Activated naive CD4-positive, alpha-beta T cell treated with anti-CD3 and anti-CD28 coated beads for 36 hours (primary cell): Measurements from ENCODE around the gene NRAS. TPM values are rescaled to one million over a fixed set of nuclear protein-coding genes. Genes with fewer than 3 reads are reported as not detected.
A peak's percentile ranks its signal among the peaks of the same experiment; 100 is the strongest.

Experiments used
- CTCF ChIA-PET: fragments of 350-600 bp; sonication (Branson Sonifier 250); formaldehyde crosslinking; loops from one replicate; lab custom pipeline; 2021; ENCODE audit warnings: antibody characterized with exemption; lab: Charles Lee
- DNase-seq: peaks from one replicate; pipeline ENCODE4 v3.0.0-alpha.2; 2020
- H3K27ac Mint-ChIP-seq: one replicate; pipeline ENCODE4 v1.8.0; 2021; ENCODE audit warnings: mild to moderate bottlenecking, mixed read lengths
- H3K27me3 Mint-ChIP-seq: one replicate; pipeline ENCODE4 v1.8.0; 2021; ENCODE audit warnings: low read depth, mixed read lengths
- H3K36me3 Mint-ChIP-seq: one replicate; pipeline ENCODE4 v1.8.0; 2021; ENCODE audit warnings: low read depth, mixed read lengths
- H3K4me1 Mint-ChIP-seq: one replicate; pipeline ENCODE4 v1.8.0; 2021; ENCODE audit warnings: low read depth, mixed read lengths
- H3K4me3 Mint-ChIP-seq: one replicate; pipeline ENCODE4 v1.8.0; 2021; ENCODE audit warnings: mild to moderate bottlenecking, moderate library complexity, mixed read lengths
- H3K9me3 Mint-ChIP-seq: one replicate; pipeline ENCODE4 v1.8.0; 2021; ENCODE audit warnings: mixed read lengths
- intact Hi-C: fragments of 100-400 bp; cut with micrococcal nuclease; formaldehyde crosslinking; loops from one replicate; pipeline ENCODE4 v1.15.1; 2023
- total RNA-seq, 2 experiments: library from RNA; stranded (reverse); gene quantifications; one replicate each; pipeline ENCODE4 v1.2.3, GENCODE V29; 2021

The NRAS gene
- total RNA-seq, 2 experiments from 2014 or later, result 42.1 to 43.9 TPM

DNA sequence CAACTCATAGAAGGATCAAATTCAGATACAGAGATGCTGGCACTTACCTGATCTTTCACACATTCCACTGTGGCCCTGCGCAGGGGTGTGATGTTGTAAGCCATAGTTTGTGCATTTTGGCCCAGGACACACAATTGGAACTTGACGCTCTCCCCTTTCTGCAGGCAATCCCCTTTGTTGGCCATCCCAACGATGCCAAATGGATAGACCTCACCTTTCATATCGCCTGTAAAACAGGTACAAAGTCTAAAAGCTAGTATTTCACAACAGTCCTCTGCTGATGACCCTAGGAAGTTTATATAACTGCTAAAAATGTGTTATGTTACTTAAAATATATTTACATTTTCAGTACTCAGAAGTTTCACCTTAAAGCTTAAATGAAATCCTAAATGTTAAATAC lies 3.9 kb upstream of the NRAS start:
- Mint-ChIP-seq H3K36me3 (peaks cover 52% of the 10 kb centered on the region), H3K4me3 (no peak overlapping the region), H3K27ac (no peak overlapping the region), H3K9me3 (no peaks in the 10 kb centered on the region), H3K27me3 (no peaks in the 10 kb centered on the region), H3K4me1 (peaks cover 23% of the 10 kb centered on the region)
- intact Hi-C loops, result no loop called here
- CTCF ChIA-PET, result interaction anchor here (1.1 to 1.3 kb wide), 2 partner anchors 11 to 98 kb away, joined by 3 to 4 read pairs; no protein-coding TSS in a partner anchor
- DNase-seq, result no peak

DNA sequence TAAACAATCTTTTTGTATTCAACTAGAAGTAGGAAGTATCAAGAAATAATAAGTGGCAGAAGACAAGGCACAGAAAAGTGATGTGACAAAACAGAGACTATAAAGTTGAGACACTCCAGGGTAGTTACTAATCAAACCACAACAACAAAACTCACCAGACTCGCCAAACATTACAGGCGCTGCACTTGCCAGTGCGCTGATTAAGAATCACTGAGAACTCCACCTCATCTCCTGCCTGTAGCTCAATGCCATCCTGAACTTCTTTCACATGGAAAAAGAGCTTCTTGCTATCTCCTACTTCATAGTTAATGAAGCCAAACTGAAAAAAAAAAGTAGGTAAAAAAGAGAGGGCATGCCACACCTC lies 2.8 kb upstream of the NRAS start:
- CTCF ChIA-PET, result no interaction called here
- intact Hi-C loops, result no loop called here
- Mint-ChIP-seq H3K27me3 (no peaks in the 10 kb centered on the region), H3K36me3 (peaks cover 45% of the 10 kb centered on the region), H3K9me3 (no peaks in the 10 kb centered on the region), H3K4me3 (no peak overlapping the region), H3K27ac (peak overlapping the region; percentile 64), H3K4me1 (peaks cover 23% of the 10 kb centered on the region)
- DNase-seq, result no peak

DNA sequence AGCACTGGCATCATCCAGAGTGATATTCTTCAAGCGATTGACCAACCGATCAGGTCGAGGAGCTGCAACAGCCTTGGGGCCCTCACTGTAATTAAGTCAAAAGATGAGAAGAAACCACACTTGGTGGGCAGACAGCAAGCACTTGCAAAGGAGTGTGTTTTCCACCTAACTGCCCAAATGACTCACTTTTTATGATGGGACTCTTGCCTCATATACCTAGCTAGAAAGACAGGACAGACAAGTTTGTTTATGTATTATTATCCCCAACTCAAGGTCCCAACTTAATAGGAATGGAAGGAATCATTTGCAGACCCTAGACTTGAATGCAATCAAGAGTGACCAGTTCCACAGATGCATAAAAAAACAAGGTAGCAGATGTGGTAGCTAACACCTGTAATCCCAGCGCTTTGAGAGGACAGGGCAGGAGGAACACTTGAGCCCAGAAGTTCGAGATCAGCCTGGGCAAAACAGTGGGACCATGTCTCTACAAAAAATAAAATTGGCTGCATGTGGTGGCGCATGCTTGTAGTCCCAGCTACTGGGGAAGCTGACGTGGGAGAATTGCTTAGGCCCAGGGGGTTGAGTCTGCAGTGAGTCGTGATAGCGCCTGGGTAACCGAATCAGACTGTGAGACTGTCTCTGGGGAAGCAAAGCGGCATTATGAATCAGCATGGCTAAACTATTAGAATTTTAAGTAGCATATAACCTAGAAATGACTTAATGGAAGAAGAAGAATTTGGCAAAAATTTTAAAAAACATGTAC lies 2.3 kb upstream of the NRAS start:
- Mint-ChIP-seq H3K36me3 (peaks cover 41% of the 10 kb centered on the region), H3K9me3 (no peaks in the 10 kb centered on the region), H3K4me3 (no peak overlapping the region), H3K27me3 (no peaks in the 10 kb centered on the region), H3K4me1 (peaks cover 26% of the 10 kb centered on the region), H3K27ac (peak overlapping the region; percentile 64)
- DNase-seq, result peak; percentile 11
- CTCF ChIA-PET, result no interaction called here
- intact Hi-C loops, result no loop called here

DNA sequence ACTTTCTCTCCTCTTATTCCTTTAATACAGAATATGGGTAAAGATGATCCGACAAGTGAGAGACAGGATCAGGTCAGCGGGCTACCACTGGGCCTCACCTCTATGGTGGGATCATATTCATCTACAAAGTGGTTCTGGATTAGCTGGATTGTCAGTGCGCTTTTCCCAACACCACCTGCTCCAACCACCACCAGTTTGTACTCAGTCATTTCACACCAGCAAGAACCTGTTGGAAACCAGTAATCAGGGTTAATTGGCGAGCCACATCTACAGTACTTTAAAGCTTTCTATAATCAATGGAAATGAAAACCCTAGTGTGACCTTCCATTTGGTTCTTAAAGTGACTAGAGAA lies 643 bp downstream of the NRAS start:
- H3K27ac Mint-ChIP-seq, result peak overlapping the region; percentile 99
- no peaks in the 10 kb centered on the region for H3K9me3 Mint-ChIP-seq
- H3K4me3 Mint-ChIP-seq, result peak overlapping the region; percentile 98
- peak; percentile 8 for DNase-seq
- CTCF ChIA-PET, result interaction anchor here (1.0 to 1.7 kb wide), 3 partner anchors 44 to 369 kb away, joined by 3 to 7 read pairs (median 4); no protein-coding TSS in a partner anchor
- intact Hi-C loops, result loop anchor here (1.0 kb wide), 7 partner anchors 30 to 370 kb away; partner anchors contain the start of genes BCAS2, CSDE1, DENND2C and SIKE1
- peaks cover 27% of the 10 kb centered on the region for H3K4me1 Mint-ChIP-seq
- H3K27me3 Mint-ChIP-seq, result no peaks in the 10 kb centered on the region
- peaks cover 32% of the 10 kb centered on the region for H3K36me3 Mint-ChIP-seq

DNA sequence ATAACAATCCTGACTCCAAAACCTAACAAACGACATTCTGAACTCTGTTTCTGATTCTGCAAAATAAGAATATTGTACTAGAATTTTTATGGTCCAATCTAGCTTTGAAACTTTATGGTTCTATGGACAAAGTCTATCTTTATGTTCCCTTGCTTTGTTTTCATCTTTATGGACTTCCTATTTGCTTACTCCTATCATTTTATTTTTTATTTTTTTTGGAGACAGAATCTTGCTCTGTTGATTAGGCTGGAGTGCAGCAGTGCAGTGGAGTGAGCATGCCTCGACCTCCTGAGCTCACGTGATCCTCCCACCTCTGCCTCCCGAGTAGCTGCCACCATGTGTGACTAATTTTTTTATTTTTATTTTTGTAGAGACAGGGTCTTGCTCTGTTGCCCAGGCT lies 3.6 kb downstream of the NRAS start:
- CTCF ChIA-PET, result interaction anchor here (1.1 kb wide), 1 partner anchor 366 kb away, joined by 4 read pairs; no protein-coding TSS in a partner anchor
- Mint-ChIP-seq H3K27me3 (no peaks in the 10 kb centered on the region), H3K36me3 (peaks cover 28% of the 10 kb centered on the region), H3K9me3 (no peaks in the 10 kb centered on the region), H3K27ac (no peak overlapping the region), H3K4me1 (peaks cover 13% of the 10 kb centered on the region), H3K4me3 (no peak overlapping the region)
- no peak for DNase-seq
- intact Hi-C loops, result no loop called here

DNA sequence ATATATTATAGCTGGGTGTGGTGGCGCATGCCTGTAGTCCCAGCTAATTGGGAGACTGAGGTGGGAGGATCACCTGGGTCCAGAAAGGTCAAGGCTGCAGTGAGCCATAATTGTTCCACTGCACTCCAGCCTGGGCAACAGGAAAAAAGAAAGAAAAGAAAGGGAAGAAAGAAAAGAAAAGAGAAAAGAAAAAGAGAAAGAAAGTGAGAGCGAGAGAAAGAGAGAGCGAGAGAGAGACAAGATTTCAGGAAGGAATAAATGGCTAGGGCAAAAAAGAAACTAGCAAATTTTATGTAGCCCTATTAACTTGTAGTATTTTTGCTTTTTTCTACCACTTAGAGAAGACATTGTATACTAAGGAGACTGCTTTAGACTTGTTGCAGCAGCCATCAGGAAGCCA lies 6.2 kb downstream of the NRAS start:
- no peak for DNase-seq
- Mint-ChIP-seq H3K4me3 (no peak overlapping the region), H3K4me1 (peaks cover 7% of the 10 kb centered on the region), H3K27ac (no peak overlapping the region), H3K36me3 (peaks cover 29% of the 10 kb centered on the region), H3K27me3 (no peaks in the 10 kb centered on the region), H3K9me3 (no peaks in the 10 kb centered on the region)
- CTCF ChIA-PET, result no interaction called here
- intact Hi-C loops, result no loop called here

DNA sequence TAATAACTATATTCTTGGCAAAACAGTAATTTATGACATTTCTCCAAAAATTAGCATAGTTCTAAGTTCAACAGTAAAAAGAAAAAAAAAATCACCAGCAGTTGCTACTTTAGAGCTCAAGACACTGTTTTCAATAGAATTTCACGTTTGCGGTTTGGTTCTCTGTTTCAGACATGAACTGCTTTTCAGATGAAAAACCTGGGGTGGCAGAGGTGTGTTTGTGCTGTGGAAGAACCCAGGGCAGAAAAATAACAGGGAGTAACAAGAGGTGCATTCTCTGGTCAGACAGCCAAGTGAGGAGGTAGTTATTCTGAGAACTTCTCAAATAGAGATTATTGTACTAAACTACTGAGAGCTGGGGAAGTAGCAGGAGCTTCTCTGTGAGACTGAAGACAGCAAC lies 9.0 kb downstream of the NRAS start:
- peaks cover 1% of the 10 kb centered on the region for H3K4me1 Mint-ChIP-seq
- no peaks in the 10 kb centered on the region for H3K9me3 Mint-ChIP-seq
- CTCF ChIA-PET, result no interaction called here
- intact Hi-C loops, result no loop called here
- DNase-seq, result no peak
- H3K27me3 Mint-ChIP-seq, result no peaks in the 10 kb centered on the region
- no peak overlapping the region for H3K27ac Mint-ChIP-seq
- no peak overlapping the region for H3K4me3 Mint-ChIP-seq
- peaks cover 28% of the 10 kb centered on the region for H3K36me3 Mint-ChIP-seq

DNA sequence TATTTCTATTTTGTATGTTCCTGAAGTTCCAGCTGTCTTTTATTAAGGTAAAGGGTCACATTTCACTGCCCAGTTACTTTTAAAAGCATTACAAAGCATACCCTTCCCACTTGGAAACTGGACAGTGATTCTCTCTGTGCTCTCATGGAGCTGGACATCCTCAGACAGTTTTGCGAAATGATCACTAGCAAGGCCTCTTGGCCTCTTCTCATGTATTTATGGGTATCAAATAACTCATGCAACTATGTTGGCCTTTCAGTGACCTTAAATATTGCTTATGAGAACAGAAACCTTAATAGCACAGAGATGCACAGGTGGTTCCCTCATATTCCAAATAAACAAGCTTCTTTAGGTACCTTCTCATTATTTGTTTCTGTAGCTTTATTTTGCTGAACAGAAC lies 13.3 kb downstream of the NRAS start:
- CTCF ChIA-PET, result no interaction called here
- no peak for DNase-seq
- Mint-ChIP-seq H3K9me3 (no peaks in the 10 kb centered on the region), H3K27ac (no peak overlapping the region), H3K36me3 (peaks cover 14% of the 10 kb centered on the region), H3K4me3 (no peak overlapping the region), H3K27me3 (no peaks in the 10 kb centered on the region), H3K4me1 (peaks cover 1% of the 10 kb centered on the region)
- intact Hi-C loops, result no loop called here

DNA sequence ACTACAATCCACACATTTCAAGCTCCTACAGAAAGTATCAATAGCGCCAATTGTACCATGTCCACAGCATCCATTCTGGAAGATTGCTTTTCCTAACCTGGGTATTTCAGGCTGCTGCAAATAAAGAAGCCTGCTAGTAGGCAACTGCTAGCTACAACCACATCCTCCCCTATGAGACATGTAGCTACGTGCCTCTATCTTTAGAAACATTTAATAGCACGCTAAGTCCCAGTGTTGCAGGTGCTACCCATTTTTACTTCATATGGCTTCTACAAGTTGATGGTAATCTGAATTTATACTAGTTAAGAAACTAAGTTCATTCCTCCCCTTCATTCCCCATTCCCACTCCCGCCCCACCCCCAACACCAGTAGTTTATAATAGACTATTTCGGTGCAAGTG lies 13.8 kb downstream of the NRAS start:
- CTCF ChIA-PET, result no interaction called here
- no peaks in the 10 kb centered on the region for H3K9me3 Mint-ChIP-seq
- intact Hi-C loops, result no loop called here
- no peak for DNase-seq
- no peak overlapping the region for H3K4me3 Mint-ChIP-seq
- no peak overlapping the region for H3K27ac Mint-ChIP-seq
- peaks cover 1% of the 10 kb centered on the region for H3K4me1 Mint-ChIP-seq
- no peaks in the 10 kb centered on the region for H3K27me3 Mint-ChIP-seq
- H3K36me3 Mint-ChIP-seq, result peaks cover 12% of the 10 kb centered on the region

DNA sequence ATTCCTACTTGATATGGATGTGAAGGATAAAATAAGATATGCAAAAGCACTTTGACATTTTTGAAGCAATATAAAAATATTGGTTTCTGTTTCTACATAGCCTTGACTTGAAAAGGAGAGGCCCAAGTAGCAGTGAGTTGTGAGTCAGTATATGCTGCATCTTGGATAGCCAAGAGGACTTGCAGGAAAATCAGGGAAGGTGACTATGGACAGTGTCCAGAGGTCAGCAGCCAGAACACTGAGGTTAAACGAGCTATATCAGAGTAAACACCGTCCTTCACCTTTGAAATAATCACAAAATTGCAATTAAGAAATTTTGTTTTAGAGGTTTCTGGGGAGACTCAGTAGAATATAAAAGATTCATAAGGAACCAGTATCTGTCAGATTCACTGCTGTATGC lies 14.6 kb downstream of the NRAS start:
- H3K36me3 Mint-ChIP-seq, result peaks cover 5% of the 10 kb centered on the region
- no peak for DNase-seq
- no peaks in the 10 kb centered on the region for H3K9me3 Mint-ChIP-seq
- H3K4me3 Mint-ChIP-seq, result no peak overlapping the region
- intact Hi-C loops, result no loop called here
- no peaks in the 10 kb centered on the region for H3K4me1 Mint-ChIP-seq
- no peak overlapping the region for H3K27ac Mint-ChIP-seq
- CTCF ChIA-PET, result no interaction called here
- H3K27me3 Mint-ChIP-seq, result no peaks in the 10 kb centered on the region

DNA sequence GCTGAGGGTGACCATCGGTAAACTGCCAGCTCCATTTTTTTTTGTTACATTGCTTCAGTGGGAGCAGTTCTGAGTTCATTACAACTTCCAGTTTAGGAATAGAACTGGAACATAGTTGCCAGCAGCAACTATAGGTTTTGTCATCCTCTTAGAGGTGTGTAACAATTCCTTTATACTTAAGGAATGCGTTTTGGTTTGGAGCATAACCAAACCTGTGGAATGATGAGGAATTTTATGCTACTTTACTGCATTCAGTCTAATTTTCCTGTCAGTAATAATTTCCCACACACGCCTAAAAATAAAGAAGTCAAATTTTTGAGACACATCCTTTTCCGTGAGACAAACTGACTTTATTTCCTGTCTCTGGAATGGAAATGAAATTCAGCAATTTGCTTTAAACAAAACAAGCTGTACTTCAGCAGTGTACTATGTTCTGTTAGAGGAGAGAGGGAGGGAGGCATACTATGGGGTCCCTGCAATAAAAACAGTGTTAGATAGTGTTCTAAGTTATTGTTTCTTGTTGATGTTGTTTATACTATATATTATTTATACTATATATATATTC lies 16.5 kb downstream of the NRAS start:
- no peaks in the 10 kb centered on the region for H3K4me1 Mint-ChIP-seq
- no peaks in the 10 kb centered on the region for H3K36me3 Mint-ChIP-seq
- intact Hi-C loops, result no loop called here
- DNase-seq, result no peak
- no peaks in the 10 kb centered on the region for H3K9me3 Mint-ChIP-seq
- CTCF ChIA-PET, result no interaction called here
- no peaks in the 10 kb centered on the region for H3K27me3 Mint-ChIP-seq
- H3K27ac Mint-ChIP-seq, result no peak overlapping the region
- no peak overlapping the region for H3K4me3 Mint-ChIP-seq

DNA sequence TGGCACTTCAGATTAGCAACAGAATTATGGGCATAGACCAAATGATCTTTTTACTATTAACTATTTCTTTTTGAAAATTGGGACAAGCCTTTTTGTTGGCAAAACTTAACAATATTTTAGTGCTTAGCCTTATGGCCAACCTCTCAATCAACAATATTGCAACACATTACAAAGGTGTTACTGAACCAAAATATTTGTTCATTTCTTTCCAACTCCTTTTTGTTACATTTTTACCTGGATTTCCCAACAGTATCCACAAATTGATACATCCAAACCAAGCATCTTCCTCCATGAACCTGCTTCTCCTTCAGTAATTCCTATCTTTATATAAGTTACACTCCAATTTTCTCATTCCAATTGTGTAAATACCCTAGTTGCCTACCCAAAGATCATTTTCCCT lies 19.8 kb downstream of the NRAS start:
- Mint-ChIP-seq H3K27ac (no peak overlapping the region), H3K4me1 (no peaks in the 10 kb centered on the region), H3K36me3 (no peaks in the 10 kb centered on the region), H3K4me3 (no peak overlapping the region), H3K9me3 (no peaks in the 10 kb centered on the region), H3K27me3 (peaks cover 2% of the 10 kb centered on the region)
- intact Hi-C loops, result no loop called here
- CTCF ChIA-PET, result no interaction called here
- no peak for DNase-seq

DNA sequence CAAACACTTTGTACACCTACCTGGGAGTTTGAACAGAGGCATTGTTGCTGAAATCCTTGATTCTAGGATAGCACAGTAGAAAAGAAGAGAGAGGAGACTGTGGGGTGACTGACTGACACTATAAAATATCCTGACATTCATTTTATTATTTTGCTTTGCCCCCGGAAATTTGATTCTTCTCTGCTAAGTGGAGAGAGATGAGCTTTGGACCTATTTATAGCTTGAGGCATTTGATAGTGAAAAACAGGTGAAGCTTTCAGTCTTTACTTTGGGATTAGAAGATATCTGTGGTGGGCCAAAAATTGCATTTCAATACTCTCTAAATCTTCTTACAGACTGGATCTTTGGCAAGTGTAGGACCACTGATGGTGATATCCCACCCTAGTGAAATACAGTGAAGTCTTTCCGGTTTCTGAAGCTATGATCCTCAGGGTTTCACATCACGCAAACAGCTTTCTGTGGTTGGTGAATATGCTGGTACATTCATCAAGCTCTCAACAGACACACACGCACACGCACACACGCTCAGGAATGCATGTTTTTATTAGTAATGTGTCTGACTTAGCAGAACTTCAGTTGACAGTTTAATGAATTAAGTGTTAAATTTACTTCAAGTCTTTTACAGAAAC lies 21.0 kb downstream of the NRAS start, which contains the start of gene AMPD1:
Gene AMPD1, minus strand, starts transcription at position 117 of the 629 bp plus-strand sequence. Its CDS starts 75 bp downstream, at position 42.
- no peaks in the 10 kb centered on the region for H3K36me3 Mint-ChIP-seq
- no peak within 1 kb of the TSS for H3K27ac Mint-ChIP-seq
- no peak for DNase-seq
- H3K9me3 Mint-ChIP-seq, result no peaks in the 10 kb centered on the region
- H3K4me1 Mint-ChIP-seq, result no peaks in the 10 kb centered on the region
- CTCF ChIA-PET, result no interaction called here
- peaks cover 3% of the 10 kb centered on the region for H3K27me3 Mint-ChIP-seq
- no peak within 1 kb of the TSS for H3K4me3 Mint-ChIP-seq
- intact Hi-C loops, result no loop called here
